Upper lobe of right lung (tissue), 1 donor: ENCODE results near the gene NGEF. TPM values are rescaled to one million over a fixed set of nuclear protein-coding genes. Genes with fewer than 3 reads are reported as not detected.
A peak's percentile ranks its signal among the peaks of the same experiment; 100 is the strongest.

Source experiments
- ATAC-seq: fragments of 200-7000 bp; cut with Tn5 transposase; one replicate; pipeline ENCODE4 v1.9.1; 2020; ENCODE audit warnings: mild to moderate bottlenecking, moderate library complexity
- DNase-seq: peaks from one replicate; pipeline ENCODE4 v3.0.0-alpha.2; 2020
- H3K27ac ChIP-seq: fragments of 200-600 bp; one replicate; pipeline ENCODE4 v1.8.0; 2022
- H3K27me3 ChIP-seq: fragments of 200-600 bp; one replicate; pipeline ENCODE4 v1.8.0; 2022; ENCODE audit warnings: mild to moderate bottlenecking
- H3K36me3 ChIP-seq: fragments of 200-600 bp; one replicate; pipeline ENCODE4 v1.8.0; 2022
- H3K4me1 ChIP-seq: fragments of 200-600 bp; one replicate; pipeline ENCODE4 v1.8.0; 2022
- H3K4me3 ChIP-seq: fragments of 200-600 bp; one replicate; pipeline ENCODE4 v1.8.0; 2022; ENCODE audit warnings: mild to moderate bottlenecking
- H3K9me3 ChIP-seq: fragments of 200-600 bp; one replicate; pipeline ENCODE4 v1.8.0; 2022
- CTCF ChIP-seq: fragments of 200-600 bp; IDR thresholded peaks from one replicate; pipeline ENCODE4 v1.8.0; 2022; ENCODE audit warnings: antibody characterized with exemption
- intact Hi-C: fragments of 100-400 bp; cut with DNase I; formaldehyde crosslinking; loops from one replicate; pipeline ENCODE4 v1.11.0; 2022
- total RNA-seq: library from RNA; stranded (reverse); fragmentation: NEBNext Ultra II Directional; extraction: Animal tissue kit (Norgen Biotek cat#: 25700); gene quantifications from one replicate; pipeline ENCODE4 v1.2.1, GENCODE V29; 2021
- donor health status: DM: no; HTN: yes; CAD: no; lungs with severe emphysema.

Gene NGEF
- total RNA-seq, 1 donor from 2014 or later = not detected

GRCh38 chr2:232877940-232878511 is 135.0 kb downstream of the NGEF start:
- intact Hi-C loops = no loop called here
- no peak for ATAC-seq
- Histone ChIP-seq H3K9me3 (no peaks in the 10 kb centered on the region), H3K27me3 (peaks cover 30% of the 10 kb centered on the region), H3K4me1 (peaks cover 4% of the 10 kb centered on the region), H3K27ac (no peak overlapping the region), H3K36me3 (no peaks in the 10 kb centered on the region), H3K4me3 (no peak overlapping the region)
- TF ChIP-seq CTCF = no peak
- peak; percentile 53 for DNase-seq

- ATAC-seq (no peak), DNase-seq (peak; percentile 60)
- H3K36me3 ChIP-seq = no peaks in the 10 kb centered on the region
- H3K9me3 ChIP-seq = no peaks in the 10 kb centered on the region
- H3K4me3 ChIP-seq = no peak overlapping the region
- H3K27ac ChIP-seq = no peak overlapping the region
- no peak for TF ChIP-seq CTCF
- H3K4me1 ChIP-seq = peaks cover 4% of the 10 kb centered on the region
- peaks cover 30% of the 10 kb centered on the region for H3K27me3 ChIP-seq
- intact Hi-C loops = no loop called here
These were observed 136.0 kb downstream of the NGEF start for GRCh38 chr2:232876978-232877441.

- peaks cover 4% of the 10 kb centered on the region for H3K4me1 ChIP-seq
These were observed 136.7 kb downstream of the NGEF start for GRCh38 chr2:232876161-232876977.

GRCh38 chr2:232875256-232876121 is 137.6 kb downstream of the NGEF start:
- H3K27ac ChIP-seq = no peak overlapping the region
- H3K9me3 ChIP-seq = no peaks in the 10 kb centered on the region
- peak overlapping the region; percentile 38 for H3K4me3 ChIP-seq
- H3K27me3 ChIP-seq = peaks cover 30% of the 10 kb centered on the region
- no peak for TF ChIP-seq CTCF
- peaks cover 4% of the 10 kb centered on the region for H3K4me1 ChIP-seq
- H3K36me3 ChIP-seq = no peaks in the 10 kb centered on the region
- ATAC-seq = no peak
- DNase-seq = peak; percentile 60
- intact Hi-C loops = no loop called here

More at GRCh38 chr2:232876161-232876977, 136.7 kb downstream of the NGEF start:
- intact Hi-C loops = no loop called here
- ATAC-seq = peak; percentile 46
- Histone ChIP-seq H3K36me3 (no peaks in the 10 kb centered on the region), H3K27me3 (peaks cover 30% of the 10 kb centered on the region), H3K4me3 (peak overlapping the region; percentile 38), H3K27ac (no peak overlapping the region), H3K9me3 (no peaks in the 10 kb centered on the region)
- no peak for TF ChIP-seq CTCF
- peak; percentile 60 for DNase-seq

GRCh38 chr2:232874677-232875223 is 138.3 kb downstream of the NGEF start:
- Histone ChIP-seq H3K36me3 (no peaks in the 10 kb centered on the region), H3K27me3 (peaks cover 30% of the 10 kb centered on the region), H3K4me1 (peaks cover 4% of the 10 kb centered on the region), H3K27ac (no peak overlapping the region), H3K4me3 (no peak overlapping the region), H3K9me3 (no peaks in the 10 kb centered on the region)
- DNase-seq (peak; percentile 42), ATAC-seq (no peak)
- no peak for TF ChIP-seq CTCF
- intact Hi-C loops = no loop called here
